ENCODE results near the gene IL19. TPM values are rescaled to one million over a fixed set of nuclear protein-coding genes. Genes with fewer than 3 reads are reported as not detected.

Gene IL19
- total and polyA plus RNA-seq, 2 donors, result not detected

DNA sequence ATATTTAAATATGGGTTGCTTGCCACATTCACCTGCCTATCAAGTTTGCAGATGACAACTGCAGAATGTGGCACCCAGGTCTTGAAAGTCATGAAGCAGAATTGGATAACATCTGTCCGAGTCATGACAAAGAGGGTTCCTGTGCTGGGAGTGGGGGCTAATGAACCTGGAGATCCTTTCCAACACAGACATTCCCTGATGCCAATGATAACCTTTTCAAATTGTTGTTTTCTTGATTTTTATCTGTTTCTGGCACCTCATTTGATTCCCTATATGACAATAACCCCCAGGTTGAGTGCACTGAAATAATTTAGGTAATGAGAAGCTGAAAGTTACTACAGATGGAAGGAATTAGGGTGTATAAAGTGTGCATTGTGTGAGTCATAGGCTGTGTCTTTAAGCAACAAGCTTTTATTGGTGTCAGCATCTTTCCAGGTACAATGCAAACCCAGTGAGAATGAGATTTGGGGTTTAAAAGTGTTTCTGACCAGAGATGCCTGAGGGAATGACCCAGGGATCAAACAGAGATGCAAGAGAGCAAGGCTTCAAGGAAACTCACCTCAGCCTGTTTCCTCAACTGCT lies 33.7 kb downstream of the IL19 start:
- Histone ChIP-seq H3K27ac (ENCODE audit: low read depth) (no peak overlapping the region), H3K4me1 (ENCODE audit: insufficient read depth) (no peaks in the 10 kb centered on the region), H3K36me3 (ENCODE audit: insufficient read depth) (no peaks in the 10 kb centered on the region), H3K4me3 (ENCODE audit: low read depth, low read length) (no peak overlapping the region)
- WGBS, result 70% methylated on average over 1 of the region's 1 CpG
- no peak for DNase-seq (ENCODE audit: extremely low spot score)

DNA sequence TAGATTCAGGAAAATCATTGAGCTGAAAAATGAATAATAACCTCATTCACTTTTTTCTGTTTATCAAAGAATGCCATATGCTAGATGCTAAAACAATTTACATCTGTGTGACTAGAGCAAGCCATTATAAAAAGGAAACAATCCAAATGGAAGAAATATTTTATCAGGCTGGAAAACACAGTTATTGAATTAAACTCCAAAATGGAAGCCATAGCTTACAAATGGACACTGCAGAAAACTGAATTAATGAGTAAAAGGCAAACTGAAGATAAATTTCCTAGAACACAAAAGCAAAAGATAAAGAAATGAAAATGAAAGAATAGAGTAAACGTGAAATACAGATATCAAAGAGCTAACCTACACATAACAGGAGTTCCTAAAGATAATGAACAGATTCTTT lies 34.8 kb downstream of the IL19 start:
- no peak for DNase-seq (ENCODE audit: extremely low spot score)
- Histone ChIP-seq H3K36me3 (ENCODE audit: insufficient read depth) (no peaks in the 10 kb centered on the region), H3K4me3 (ENCODE audit: low read depth, low read length) (no peak overlapping the region), H3K4me1 (ENCODE audit: insufficient read depth) (no peaks in the 10 kb centered on the region), H3K27ac (ENCODE audit: low read depth) (no peak overlapping the region)
- 47% methylated on average over 1 of the region's 1 CpG for WGBS

DNA sequence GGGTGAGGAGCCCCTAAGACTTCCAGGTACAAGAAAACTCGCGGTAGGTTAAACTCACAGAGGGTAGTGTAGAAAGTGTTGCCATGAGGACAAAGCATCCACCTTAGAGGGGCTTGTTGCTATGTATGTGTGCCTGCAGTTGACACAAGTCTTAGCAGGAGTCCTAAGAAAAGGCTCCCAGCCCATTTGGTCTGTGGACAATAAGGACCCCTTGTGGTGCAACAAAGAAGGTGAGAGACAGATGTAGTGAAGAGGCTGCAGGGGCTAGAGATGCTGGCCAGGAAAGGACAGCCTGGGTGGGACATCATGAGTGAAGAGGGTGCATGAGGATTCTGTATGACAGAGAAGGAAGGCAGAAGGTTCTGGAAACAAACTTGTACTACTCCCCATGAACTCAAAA lies 38.0 kb downstream of the IL19 start:
- no peak overlapping the region for H3K27ac ChIP-seq (ENCODE audit: low read depth)
- no peaks in the 10 kb centered on the region for H3K36me3 ChIP-seq (ENCODE audit: insufficient read depth)
- H3K4me1 ChIP-seq (ENCODE audit: insufficient read depth), result no peaks in the 10 kb centered on the region
- H3K4me3 ChIP-seq (ENCODE audit: low read depth, low read length), result no peak overlapping the region
- no peak for DNase-seq (ENCODE audit: extremely low spot score)
- 64% methylated on average over 2 of the region's 2 CpGs for WGBS

DNA sequence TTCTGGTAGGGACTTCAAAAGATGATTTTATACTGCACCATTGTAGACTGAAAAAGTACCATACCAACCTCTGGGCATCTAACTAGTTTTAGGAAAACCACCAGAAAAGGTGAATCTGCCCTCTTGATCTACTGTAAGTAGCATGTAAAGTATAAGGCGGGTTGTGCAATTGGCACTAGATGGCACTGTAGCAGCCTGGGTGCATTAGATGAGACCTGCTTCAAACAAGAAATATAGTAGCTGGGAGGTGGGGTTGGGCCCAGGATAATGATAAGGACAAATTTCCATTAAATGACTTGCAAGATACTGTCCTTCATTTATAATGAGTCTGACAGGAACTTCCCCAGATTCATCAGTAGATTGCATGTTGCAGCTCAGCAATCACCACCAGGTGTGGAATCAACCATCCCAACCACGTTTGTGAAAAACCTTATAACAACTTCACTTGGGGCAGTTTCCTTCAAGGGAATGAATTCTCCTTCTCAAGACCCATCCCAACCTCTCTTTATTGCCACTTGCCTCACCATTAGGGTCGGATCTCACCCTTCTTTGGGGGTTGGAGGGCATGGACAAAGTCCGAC lies 39.0 kb downstream of the IL19 start:
- no peak for DNase-seq (ENCODE audit: extremely low spot score)
- 76% methylated on average over 4 of the region's 4 CpGs for WGBS
- Histone ChIP-seq H3K27ac (ENCODE audit: low read depth) (no peak overlapping the region), H3K4me3 (ENCODE audit: low read depth, low read length) (no peak overlapping the region), H3K36me3 (ENCODE audit: insufficient read depth) (no peaks in the 10 kb centered on the region), H3K4me1 (ENCODE audit: insufficient read depth) (no peaks in the 10 kb centered on the region)

DNA sequence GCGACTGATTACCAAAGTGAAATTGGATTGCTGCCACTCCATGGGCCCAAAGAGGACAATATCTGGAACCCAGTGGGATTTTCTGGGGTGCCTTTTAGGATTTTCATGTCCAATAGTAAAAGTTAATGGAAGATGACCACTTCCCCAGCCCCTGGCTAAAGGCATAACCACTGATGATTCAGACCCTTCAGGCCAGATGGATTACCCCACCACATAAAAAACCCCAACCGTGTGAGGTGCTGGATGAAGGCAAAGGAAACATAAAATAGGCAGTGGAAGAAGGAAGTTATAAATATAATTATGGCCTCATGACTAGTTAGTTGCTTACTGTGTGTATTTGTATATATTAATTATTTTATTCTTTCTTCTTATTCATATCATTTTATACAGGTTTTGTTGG lies 41.9 kb downstream of the IL19 start:
- DNase-seq (ENCODE audit: extremely low spot score), result no peak
- no peaks in the 10 kb centered on the region for H3K36me3 ChIP-seq (ENCODE audit: insufficient read depth)
- WGBS, result 83% methylated on average over 2 of the region's 2 CpGs
- no peaks in the 10 kb centered on the region for H3K4me1 ChIP-seq (ENCODE audit: insufficient read depth)
- H3K27ac ChIP-seq (ENCODE audit: low read depth), result no peak overlapping the region
- H3K4me3 ChIP-seq (ENCODE audit: low read depth, low read length), result no peak overlapping the region

DNA sequence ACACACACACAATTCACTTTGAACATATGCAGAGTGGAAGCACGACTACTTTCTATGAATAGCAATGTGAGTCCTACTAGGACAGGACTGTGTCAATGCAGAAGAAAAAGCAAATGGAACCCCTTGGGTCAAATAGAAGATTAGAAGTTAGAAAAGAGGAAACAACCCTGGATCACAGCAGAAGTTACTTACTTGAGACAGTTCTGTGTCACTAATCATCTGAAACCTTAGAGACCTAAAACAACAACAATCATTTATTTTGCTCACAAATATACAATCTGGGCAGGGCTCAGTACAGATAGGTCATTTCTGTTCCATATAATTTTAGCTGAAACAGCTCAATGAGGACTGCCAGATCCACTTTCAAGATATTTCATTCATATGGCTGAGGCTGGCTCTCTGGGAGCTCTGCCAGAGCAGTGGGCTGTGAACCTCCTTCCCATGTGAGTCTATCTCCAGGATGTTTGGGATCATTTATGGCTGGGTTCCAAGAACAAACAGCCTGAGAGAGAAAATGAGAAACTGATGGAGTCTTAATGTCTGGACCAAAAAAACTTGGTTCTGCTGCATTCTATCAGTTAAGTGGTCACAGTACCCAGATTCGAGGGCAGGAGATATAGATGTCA lies 44.3 kb downstream of the IL19 start:
- peak; percentile 49 for DNase-seq (ENCODE audit: extremely low spot score)
- no peaks in the 10 kb centered on the region for H3K36me3 ChIP-seq (ENCODE audit: insufficient read depth)
- 39% methylated on average over 2 of the region's 2 CpGs for WGBS
- H3K27ac ChIP-seq (ENCODE audit: low read depth), result no peak overlapping the region
- H3K4me1 ChIP-seq (ENCODE audit: insufficient read depth), result no peaks in the 10 kb centered on the region
- no peak overlapping the region for H3K4me3 ChIP-seq (ENCODE audit: low read depth, low read length)

DNA sequence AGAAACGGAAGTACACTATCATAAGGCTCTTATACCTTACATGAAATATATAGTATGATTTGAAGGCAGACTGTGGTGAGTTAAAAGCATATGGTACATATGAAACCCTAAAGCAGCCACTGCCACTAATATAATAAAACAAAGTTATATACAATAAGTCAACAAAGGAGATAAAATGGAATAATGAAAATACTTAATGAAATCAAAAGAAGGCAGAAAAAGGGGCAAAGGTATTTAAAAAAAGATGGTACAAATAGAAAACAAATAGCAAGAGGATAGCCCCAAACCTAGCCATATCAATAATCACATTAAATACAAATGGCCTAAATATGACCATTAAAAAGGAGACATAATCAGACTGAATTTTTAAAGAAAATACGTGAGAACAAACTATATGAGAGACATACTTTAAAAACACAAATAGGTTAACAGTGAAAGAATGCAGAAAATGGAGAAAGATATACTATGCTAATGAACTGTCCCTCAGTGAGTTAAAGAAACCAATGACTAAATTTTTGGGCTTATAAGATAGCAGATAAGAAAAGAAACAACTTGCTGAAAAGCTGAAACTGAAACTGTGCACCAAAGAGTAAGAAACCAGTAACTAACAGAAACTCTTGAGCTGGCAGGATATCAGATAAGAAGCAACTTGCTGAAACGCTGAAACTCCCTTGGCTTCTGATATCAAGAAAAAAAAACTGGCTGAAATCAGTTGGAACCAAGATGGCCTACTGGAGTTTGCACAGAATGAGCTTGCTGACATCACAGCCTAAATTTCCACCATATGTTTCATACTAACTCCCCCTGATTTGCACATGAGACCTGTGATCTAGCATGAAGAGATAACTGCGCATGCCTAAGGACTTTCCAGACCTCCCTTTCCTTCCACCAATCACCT lies 46.1 kb downstream of the IL19 start:
- H3K4me1 ChIP-seq (ENCODE audit: insufficient read depth), result no peaks in the 10 kb centered on the region
- H3K27ac ChIP-seq (ENCODE audit: low read depth), result no peak overlapping the region
- 62% methylated on average over 4 of the region's 4 CpGs for WGBS
- DNase-seq (ENCODE audit: extremely low spot score), result no peak
- no peak overlapping the region for H3K4me3 ChIP-seq (ENCODE audit: low read depth, low read length)
- H3K36me3 ChIP-seq (ENCODE audit: insufficient read depth), result no peaks in the 10 kb centered on the region

DNA sequence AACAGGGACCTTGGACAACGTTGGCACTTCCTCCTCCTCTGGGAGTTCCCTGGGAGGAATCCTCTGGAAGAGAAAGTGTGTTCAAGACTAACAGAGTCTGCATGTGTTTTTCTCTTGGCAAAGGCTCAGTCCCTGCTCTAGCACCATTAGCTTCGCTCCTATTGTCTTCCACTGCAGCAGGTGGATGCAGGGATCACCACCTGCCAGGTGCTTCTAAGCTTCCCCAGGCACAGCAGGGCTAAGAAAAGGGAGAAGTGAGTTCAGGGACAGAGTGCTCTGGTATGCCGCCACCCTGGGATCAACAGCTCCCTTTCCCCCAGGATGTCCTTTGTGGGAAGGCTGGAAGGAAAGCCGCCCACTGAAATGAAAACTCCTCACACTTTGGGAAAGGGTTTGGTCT lies 50.9 kb downstream of the IL19 start:
- WGBS, result 77% methylated on average over 4 of the region's 4 CpGs
- H3K27ac ChIP-seq (ENCODE audit: low read depth), result no peak overlapping the region
- H3K4me3 ChIP-seq (ENCODE audit: low read depth, low read length), result no peak overlapping the region
- peaks cover 1% of the 10 kb centered on the region for H3K4me1 ChIP-seq (ENCODE audit: insufficient read depth)
- H3K36me3 ChIP-seq (ENCODE audit: insufficient read depth), result no peaks in the 10 kb centered on the region
- no peak for DNase-seq (ENCODE audit: extremely low spot score)

DNA sequence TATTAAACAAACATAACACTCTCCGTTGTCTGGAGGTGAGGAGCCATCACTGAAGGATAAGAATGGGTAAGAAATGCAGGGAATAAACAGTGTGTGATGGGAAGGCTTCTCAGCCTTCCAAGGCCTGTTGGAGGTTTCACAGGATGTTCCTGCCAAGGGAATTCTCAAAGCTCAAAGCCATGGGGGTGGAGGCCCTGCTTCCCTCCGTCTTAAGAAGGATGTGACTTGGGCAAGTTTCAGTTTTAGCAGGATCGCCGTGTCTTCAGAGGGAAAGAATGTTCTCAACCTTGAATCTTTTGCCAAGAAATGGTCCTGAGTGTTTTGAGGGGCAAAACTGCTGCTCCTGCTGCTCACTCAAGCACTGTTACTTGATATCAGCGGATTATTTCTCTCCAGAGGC lies 53.2 kb downstream of the IL19 start:
- Histone ChIP-seq H3K4me1 (ENCODE audit: insufficient read depth) (peaks cover 1% of the 10 kb centered on the region), H3K4me3 (ENCODE audit: low read depth, low read length) (no peak overlapping the region), H3K36me3 (ENCODE audit: insufficient read depth) (no peaks in the 10 kb centered on the region), H3K27ac (ENCODE audit: low read depth) (no peak overlapping the region)
- DNase-seq (ENCODE audit: extremely low spot score), result peak; percentile 37
- WGBS, result 44% methylated on average over 5 of the region's 5 CpGs

DNA sequence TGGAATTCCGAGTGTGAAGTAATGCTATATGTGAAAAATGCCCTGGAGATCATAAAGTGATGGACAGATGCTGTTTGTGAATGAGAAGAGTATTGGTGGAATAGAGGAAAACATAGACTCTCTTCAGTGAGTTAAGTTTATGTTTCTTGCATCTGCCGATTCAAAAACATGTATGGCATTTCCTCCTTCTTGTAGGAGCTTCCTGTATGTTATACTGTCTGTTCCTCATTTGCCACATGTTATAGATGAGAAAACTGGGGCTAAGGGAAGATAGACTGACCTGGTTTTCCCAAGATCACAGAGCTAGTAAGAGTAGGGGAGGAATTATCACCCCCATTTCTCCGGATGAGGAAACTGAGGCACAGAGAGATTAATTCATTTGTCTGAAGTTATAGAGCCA lies 53.8 kb downstream of the IL19 start:
- no peak for DNase-seq (ENCODE audit: extremely low spot score)
- Histone ChIP-seq H3K4me3 (ENCODE audit: low read depth, low read length) (no peak overlapping the region), H3K4me1 (ENCODE audit: insufficient read depth) (peaks cover 1% of the 10 kb centered on the region), H3K27ac (ENCODE audit: low read depth) (no peak overlapping the region), H3K36me3 (ENCODE audit: insufficient read depth) (no peaks in the 10 kb centered on the region)
- WGBS, result 61% methylated on average over 3 of the region's 3 CpGs

DNA sequence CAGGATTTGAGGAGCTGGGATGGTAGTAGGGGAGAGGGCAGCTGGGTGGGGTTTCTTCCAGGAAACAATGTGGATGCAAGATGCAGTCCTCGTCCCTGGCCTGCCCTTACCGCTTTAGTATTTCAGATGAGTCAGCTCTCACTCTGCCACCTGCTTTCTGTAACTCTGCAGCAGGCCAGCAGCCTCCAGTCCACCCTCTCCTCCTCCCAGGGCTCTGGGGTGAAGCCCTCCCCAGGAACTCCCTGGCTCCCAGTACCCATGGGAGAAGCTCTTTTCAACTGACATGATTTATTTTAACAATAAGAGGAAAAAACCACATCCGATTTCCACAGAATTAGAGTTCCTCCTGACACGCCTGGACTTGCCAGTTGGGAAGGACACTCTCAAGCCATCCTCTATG lies 55.8 kb downstream of the IL19 start:
- Histone ChIP-seq H3K4me1 (ENCODE audit: insufficient read depth) (peaks cover 1% of the 10 kb centered on the region), H3K4me3 (ENCODE audit: low read depth, low read length) (no peak overlapping the region), H3K36me3 (ENCODE audit: insufficient read depth) (no peaks in the 10 kb centered on the region), H3K27ac (ENCODE audit: low read depth) (no peak overlapping the region)
- no peak for DNase-seq (ENCODE audit: extremely low spot score)
- WGBS, result 50% methylated on average over 4 of the region's 4 CpGs

DNA sequence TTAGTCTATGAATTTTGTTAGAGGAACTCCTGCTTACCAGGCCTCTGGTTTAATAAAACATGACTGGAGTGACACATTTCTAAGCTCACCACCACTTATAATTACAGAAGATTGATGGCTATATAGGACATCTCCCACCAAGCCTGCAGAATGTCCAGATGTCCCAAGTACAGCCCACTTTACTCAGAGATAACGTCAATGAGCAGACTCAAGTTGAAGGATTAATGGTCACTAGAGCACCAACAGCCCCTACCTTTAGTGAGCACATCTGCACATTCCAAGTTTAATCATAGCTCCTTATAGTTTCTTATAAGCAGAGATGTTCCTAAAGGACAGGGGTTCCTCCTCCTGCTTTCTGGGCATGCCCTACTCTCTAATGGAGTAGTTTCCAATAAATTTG lies 57.5 kb downstream of the IL19 start:
- H3K36me3 ChIP-seq (ENCODE audit: insufficient read depth), result no peaks in the 10 kb centered on the region
- no peak for DNase-seq (ENCODE audit: extremely low spot score)
- WGBS, result 62% methylated on average over 1 of the region's 1 CpG

DNA sequence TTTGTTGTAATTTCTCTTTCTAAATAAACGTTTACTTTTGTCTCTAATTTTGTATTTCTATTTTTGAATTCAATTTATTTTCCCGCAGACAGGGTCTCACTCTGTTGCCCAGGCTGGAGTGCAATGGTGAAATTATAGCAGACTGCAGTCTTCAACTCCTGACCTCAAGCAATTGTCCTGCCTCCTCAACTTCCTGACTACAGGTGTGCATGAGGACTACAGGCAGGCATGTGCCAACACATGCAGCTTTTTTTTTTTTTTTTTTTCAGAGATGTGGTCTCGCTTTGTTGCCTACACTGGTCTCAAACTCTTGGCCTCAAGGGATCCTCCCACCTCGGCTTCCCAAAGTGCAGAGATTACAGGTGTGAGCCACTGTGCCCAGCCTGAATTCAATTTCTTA lies 58.2 kb downstream of the IL19 start:
- Histone ChIP-seq H3K36me3 (ENCODE audit: insufficient read depth) (no peaks in the 10 kb centered on the region), H3K27ac (ENCODE audit: low read depth) (no peak overlapping the region), H3K4me3 (ENCODE audit: low read depth, low read length) (no peak overlapping the region), H3K4me1 (ENCODE audit: insufficient read depth) (peaks cover 1% of the 10 kb centered on the region)
- WGBS, result 79% methylated on average over 4 of the region's 4 CpGs
- no peak for DNase-seq (ENCODE audit: extremely low spot score)

More for the DNA sequence above, 57.5 kb downstream of the IL19 start:
- H3K4me1 ChIP-seq (ENCODE audit: insufficient read depth), result peaks cover 1% of the 10 kb centered on the region
- no peak overlapping the region for H3K4me3 ChIP-seq (ENCODE audit: low read depth, low read length)
- H3K27ac ChIP-seq (ENCODE audit: low read depth), result no peak overlapping the region

DNA sequence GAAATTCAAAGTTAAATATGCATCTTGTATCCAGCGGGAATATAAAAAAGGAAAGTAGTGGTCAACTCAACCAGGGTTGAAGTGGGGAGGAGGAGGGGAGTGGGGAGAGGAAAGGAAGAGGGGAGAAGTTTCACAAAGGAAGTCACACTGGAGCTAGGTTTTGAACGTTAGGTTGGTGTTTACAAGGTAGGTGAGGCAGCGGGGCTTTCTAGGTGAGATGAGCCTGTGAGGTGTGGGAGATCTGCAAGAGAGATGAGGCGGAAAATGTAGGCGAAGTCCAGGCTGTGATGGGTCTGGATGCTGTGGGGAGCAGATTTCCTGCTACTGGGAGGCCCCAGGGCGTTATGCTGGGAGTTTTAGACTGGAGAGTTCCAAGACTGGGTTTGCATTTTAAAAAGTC lies 58.7 kb downstream of the IL19 start:
- 78% methylated on average over 6 of the region's 6 CpGs for WGBS
- H3K4me1 ChIP-seq (ENCODE audit: insufficient read depth), result peaks cover 1% of the 10 kb centered on the region
- no peak for DNase-seq (ENCODE audit: extremely low spot score)
- no peaks in the 10 kb centered on the region for H3K36me3 ChIP-seq (ENCODE audit: insufficient read depth)
- H3K4me3 ChIP-seq (ENCODE audit: low read depth, low read length), result no peak overlapping the region
- H3K27ac ChIP-seq (ENCODE audit: low read depth), result no peak overlapping the region

All from urinary bladder (tissue), 4 donors.